Smooth muscle cell (in vitro differentiated cells): Measurements from ENCODE around the gene RAD51B. TPM values are rescaled to one million over a fixed set of nuclear protein-coding genes. Genes with fewer than 3 reads are reported as not detected.
A peak's percentile ranks its signal among the peaks of the same experiment; 100 is the strongest.

Source experiments
- DNase-seq: peaks from one replicate; lab custom pipeline; 2025; ENCODE audit not compliant: unreplicated experiment; lab: John Stamatoyannopoulos, UW
- H2AFZ ChIP-seq: fragments of 200-600 bp; sonication (generic); 2 replicates; pipeline ENCODE4 v1.6.0; 2016; ENCODE audit warnings: antibody characterized with exemption, low read depth, mild to moderate bottlenecking
- H3F3A ChIP-seq: fragments of 200-600 bp; sonication (generic); 2 replicates; pipeline ENCODE4 v1.6.0; 2017; ENCODE audit warnings: antibody characterized with exemption, low read depth
- H3K27ac ChIP-seq: fragments of 200-600 bp; sonication (generic); 2 replicates; pipeline ENCODE4 v1.5.1; 2016; ENCODE audit warnings: low read depth, mild to moderate bottlenecking
- H3K27me3 ChIP-seq: fragments of 200-600 bp; sonication (generic); 2 replicates; pipeline ENCODE4 v1.6.1; 2016; ENCODE audit warnings: low read depth, mild to moderate bottlenecking
- H3K36me3 ChIP-seq: fragments of 200-600 bp; sonication (generic); 2 replicates; pipeline ENCODE4 v1.5.1; 2016; ENCODE audit warnings: low read depth
- H3K4me1 ChIP-seq: fragments of 200-600 bp; sonication (generic); 2 replicates; pipeline ENCODE4 v1.5.1; 2016; ENCODE audit warnings: low read depth
- H3K4me2 ChIP-seq: fragments of 200-600 bp; sonication (generic); 2 replicates; pipeline ENCODE4 v1.6.0; 2016; ENCODE audit warnings: mild to moderate bottlenecking
- H3K4me3 ChIP-seq: fragments of 200-600 bp; sonication (generic); 2 replicates; pipeline ENCODE4 v1.5.1; 2016; ENCODE audit warnings: mild to moderate bottlenecking
- H3K79me2 ChIP-seq: fragments of 200-600 bp; sonication (generic); 2 replicates; pipeline ENCODE4 v1.6.0; 2016; ENCODE audit warnings: low read depth, mild to moderate bottlenecking
- H3K9ac ChIP-seq: fragments of 200-600 bp; sonication (generic); 2 replicates; pipeline ENCODE4 v1.6.0; 2016; ENCODE audit warnings: low read depth
- H3K9me3 ChIP-seq: fragments of 200-600 bp; sonication (generic); replicated peaks from 2 replicates; pipeline ENCODE4 v1.5.1; 2016; ENCODE audit warnings: low read depth
- H4K20me1 ChIP-seq: fragments of 200-600 bp; sonication (generic); 2 replicates; pipeline ENCODE4 v1.6.0; 2016; ENCODE audit warnings: low read depth
- WGBS: methylation state at CpG from one replicate; pipeline ENCODE4 v1.1.7; 2016; ENCODE audit warnings: low lambda C conversion rate; 5-methylcytosine and 5-hydroxymethylcytosine counted together
- polyA plus RNA-seq: library from polyadenylated mRNA; unstranded; fragments of >200 nt; fragmentation: Nextera tagmentation; extraction: Ambion mirVana; gene quantifications from 2 replicates; pipeline ENCODE4 v1.2.1, GENCODE V29; 2016
- total RNA-seq: library from RNA; depleted of rRNA; stranded (reverse); fragments of >200 nt; gene quantifications from 2 replicates; pipeline ENCODE4 v1.2.3, GENCODE V29; 2014
- TF ChIP-seq, protein P1 (sequence below): fragments of 200-600 bp; sonication (generic); IDR thresholded peaks from 2 replicates; pipeline ENCODE4 v1.5.1; 2017; ENCODE audit warnings: borderline replicate concordance, mild to moderate bottlenecking, antibody characterized with exemption; ENCODE audit not compliant: insufficient read depth, poor library complexity, severe bottlenecking

RAD51B gene
- total and polyA plus RNA-seq, 2 experiments from 2014 or later: 4.6 to 5.3 TPM

DNA sequence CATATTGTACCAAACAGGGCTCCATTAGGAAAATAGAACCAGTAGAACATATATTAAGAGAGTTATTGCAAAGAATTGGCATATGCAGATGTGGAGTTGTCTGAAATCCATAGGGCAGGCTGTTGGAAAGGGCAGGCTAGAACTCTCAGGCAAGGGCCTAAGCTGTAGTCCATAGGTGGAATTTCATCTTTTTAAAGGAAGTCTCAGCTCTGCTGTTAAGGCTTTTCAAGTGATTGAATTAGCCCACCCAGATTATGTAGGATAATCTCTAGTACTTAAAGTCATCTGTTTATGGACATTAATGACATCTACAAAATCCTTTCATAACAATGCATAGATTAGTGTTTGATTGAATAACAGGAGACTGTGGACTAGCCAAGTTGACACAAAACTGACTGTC lies 59.4 kb downstream of the RAD51B start:
- Histone ChIP-seq H3F3A (no peaks in the 10 kb centered on the region), H4K20me1 (no peaks in the 10 kb centered on the region), H3K79me2 (no peaks in the 10 kb centered on the region), H3K36me3 (no peaks in the 10 kb centered on the region), H2AFZ (no peak overlapping the region), H3K4me1 (no peaks in the 10 kb centered on the region), H3K4me2 (no peak overlapping the region), H3K27me3 (no peaks in the 10 kb centered on the region), H3K9me3 (no peaks in the 10 kb centered on the region), H3K4me3 (no peak overlapping the region), H3K27ac (no peak overlapping the region), H3K9ac (no peak overlapping the region)
- TF ChIP-seq, protein P1, sequence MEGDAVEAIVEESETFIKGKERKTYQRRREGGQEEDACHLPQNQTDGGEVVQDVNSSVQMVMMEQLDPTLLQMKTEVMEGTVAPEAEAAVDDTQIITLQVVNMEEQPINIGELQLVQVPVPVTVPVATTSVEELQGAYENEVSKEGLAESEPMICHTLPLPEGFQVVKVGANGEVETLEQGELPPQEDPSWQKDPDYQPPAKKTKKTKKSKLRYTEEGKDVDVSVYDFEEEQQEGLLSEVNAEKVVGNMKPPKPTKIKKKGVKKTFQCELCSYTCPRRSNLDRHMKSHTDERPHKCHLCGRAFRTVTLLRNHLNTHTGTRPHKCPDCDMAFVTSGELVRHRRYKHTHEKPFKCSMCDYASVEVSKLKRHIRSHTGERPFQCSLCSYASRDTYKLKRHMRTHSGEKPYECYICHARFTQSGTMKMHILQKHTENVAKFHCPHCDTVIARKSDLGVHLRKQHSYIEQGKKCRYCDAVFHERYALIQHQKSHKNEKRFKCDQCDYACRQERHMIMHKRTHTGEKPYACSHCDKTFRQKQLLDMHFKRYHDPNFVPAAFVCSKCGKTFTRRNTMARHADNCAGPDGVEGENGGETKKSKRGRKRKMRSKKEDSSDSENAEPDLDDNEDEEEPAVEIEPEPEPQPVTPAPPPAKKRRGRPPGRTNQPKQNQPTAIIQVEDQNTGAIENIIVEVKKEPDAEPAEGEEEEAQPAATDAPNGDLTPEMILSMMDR: no peak
- DNase-seq: no peak

DNA sequence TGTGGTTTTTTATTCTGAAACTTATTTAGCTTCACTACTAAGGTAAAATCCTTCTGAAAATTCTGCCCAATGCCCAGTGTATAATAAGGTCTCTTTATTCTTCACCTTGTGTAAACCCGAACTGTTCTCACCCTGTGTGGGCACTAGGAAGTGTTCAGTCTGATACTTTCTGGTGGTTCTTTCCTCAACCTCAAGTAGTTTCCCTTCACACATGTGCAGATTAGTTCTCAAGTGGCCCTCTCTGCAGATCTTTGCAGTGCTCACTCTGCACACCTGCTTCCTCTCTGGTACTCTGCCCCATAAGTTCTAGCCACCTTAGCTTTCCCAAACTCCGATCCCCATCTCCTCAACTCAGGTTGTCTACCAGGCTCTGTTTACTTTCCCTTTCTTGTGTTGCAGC lies 61.6 kb downstream of the RAD51B start:
- 93% methylated on average over 2 of the region's 2 CpGs for WGBS
- H3K9me3 ChIP-seq: no peaks in the 10 kb centered on the region

DNA sequence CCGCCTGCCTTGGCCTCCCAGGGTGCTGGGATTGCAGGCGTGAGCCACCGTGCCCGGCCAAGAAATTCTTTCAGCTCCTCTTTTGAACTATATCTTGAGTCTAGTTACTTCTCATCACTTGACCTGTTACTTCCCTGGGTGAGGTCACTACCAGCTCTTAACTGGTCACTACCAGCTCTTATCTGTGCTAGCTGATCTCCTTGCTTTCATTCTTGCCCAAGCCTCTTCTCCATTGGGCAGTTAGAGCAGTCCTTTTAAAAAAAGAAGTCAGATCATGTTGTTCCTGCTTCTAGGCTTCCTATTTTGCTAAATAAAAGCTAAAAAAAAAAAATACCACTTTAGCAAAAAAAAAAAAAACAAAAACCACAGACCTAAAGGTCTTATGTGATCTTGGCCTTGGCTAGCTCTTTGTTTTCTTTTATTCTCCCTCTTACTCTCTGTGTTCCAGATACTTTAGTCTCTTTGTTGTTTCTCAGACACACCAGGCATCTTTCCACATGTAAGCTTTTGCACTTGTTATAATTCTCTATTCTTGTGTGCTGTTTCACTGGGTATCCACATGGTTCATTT lies 63.5 kb downstream of the RAD51B start:
- H3K9ac ChIP-seq: no peak overlapping the region
- H3K27ac ChIP-seq: no peak overlapping the region
- H4K20me1 ChIP-seq: no peaks in the 10 kb centered on the region
- no peak overlapping the region for H3K4me2 ChIP-seq
- no peaks in the 10 kb centered on the region for H3K27me3 ChIP-seq
- no peak overlapping the region for H3K4me3 ChIP-seq
- no peaks in the 10 kb centered on the region for H3F3A ChIP-seq
- no peaks in the 10 kb centered on the region for H3K9me3 ChIP-seq
- no peaks in the 10 kb centered on the region for H3K79me2 ChIP-seq
- DNase-seq: no peak
- H3K4me1 ChIP-seq: no peaks in the 10 kb centered on the region
- no peaks in the 10 kb centered on the region for H3K36me3 ChIP-seq
- WGBS: 92% methylated on average over 4 of the region's 4 CpGs
- TF ChIP-seq, protein P1: no peak
- no peak overlapping the region for H2AFZ ChIP-seq

More for the DNA sequence above, 61.6 kb downstream of the RAD51B start:
- TF ChIP-seq, protein P1: no peak
- Histone ChIP-seq H4K20me1 (no peaks in the 10 kb centered on the region), H3K9ac (no peak overlapping the region), H3K4me1 (no peaks in the 10 kb centered on the region), H3K4me3 (no peak overlapping the region), H3K79me2 (no peaks in the 10 kb centered on the region), H3K27me3 (no peaks in the 10 kb centered on the region), H3K27ac (no peak overlapping the region), H3F3A (no peaks in the 10 kb centered on the region), H3K4me2 (no peak overlapping the region), H2AFZ (no peak overlapping the region), H3K36me3 (no peaks in the 10 kb centered on the region)
- DNase-seq: no peak

DNA sequence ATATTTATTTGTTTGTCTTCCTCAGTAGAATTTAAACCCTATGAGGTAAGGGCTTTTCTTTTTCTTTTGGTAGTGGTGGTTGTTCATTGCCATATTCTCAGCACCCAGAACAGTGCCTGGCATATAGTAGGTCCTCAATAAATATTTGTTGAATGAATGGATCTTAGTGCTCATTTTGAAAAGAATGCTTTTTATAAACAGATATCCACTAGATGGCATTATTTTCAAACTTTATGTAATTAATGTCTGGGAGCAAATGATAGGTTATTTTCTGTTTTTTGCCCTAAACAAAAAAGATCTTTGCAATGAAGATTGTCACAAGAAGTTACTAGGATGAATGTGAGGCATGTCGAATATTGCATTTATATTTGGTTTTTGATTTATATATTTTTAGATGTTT lies 64.1 kb downstream of the RAD51B start:
- no peaks in the 10 kb centered on the region for H3K79me2 ChIP-seq
- no peaks in the 10 kb centered on the region for H3K9me3 ChIP-seq
- H3K27me3 ChIP-seq: no peaks in the 10 kb centered on the region
- no peaks in the 10 kb centered on the region for H3K4me1 ChIP-seq
- no peak overlapping the region for H3K4me2 ChIP-seq
- no peak overlapping the region for H3K9ac ChIP-seq
- H3K27ac ChIP-seq: no peak overlapping the region
- H2AFZ ChIP-seq: no peak overlapping the region
- no peak for DNase-seq
- H3K36me3 ChIP-seq: no peaks in the 10 kb centered on the region
- no peaks in the 10 kb centered on the region for H3F3A ChIP-seq
- H3K4me3 ChIP-seq: no peak overlapping the region
- no peaks in the 10 kb centered on the region for H4K20me1 ChIP-seq
- 92% methylated on average over 1 of the region's 1 CpG for WGBS
- TF ChIP-seq, protein P1: peak; percentile 44
